CD4-positive, CD25-positive, alpha-beta regulatory T cell (primary cell): Measurements from ENCODE around the gene U2AF1L4. TPM values are rescaled to one million over a fixed set of nuclear protein-coding genes. Genes with fewer than 3 reads are reported as not detected.

Source experiments
- ATAC-seq, 2 donors: fragments of 150-1000 bp; cut with Tn5 transposase; one replicate each; pipeline ENCODE4 v1.10.0; 2021; ENCODE audit warnings: low read depth in 2 of 2, moderate number of reproducible peaks in 2 of 2, moderate library complexity in 1 of 2
- DNase-seq, 3 donors: peaks; one replicate each; pipeline versions ENCODE4 v3.0.0 to v3.0.0-alpha.2; 2012 to 2022; ENCODE audit warnings: mixed read lengths in 1 of 3
- H3K27ac ChIP-seq: one replicate; pipeline ENCODE4 v1.7.0; 2013; ENCODE audit warnings: mild to moderate bottlenecking, low read length; ENCODE audit not compliant: insufficient read depth, poor library complexity, severe bottlenecking
- H3K27me3 ChIP-seq: one replicate; pipeline ENCODE4 v1.7.0; 2013; ENCODE audit warnings: low read length; ENCODE audit not compliant: control insufficient read depth, insufficient read depth
- H3K36me3 ChIP-seq: one replicate; pipeline ENCODE4 v1.7.0; 2013; ENCODE audit warnings: mild to moderate bottlenecking, low read length, moderate library complexity; ENCODE audit not compliant: control insufficient read depth, insufficient read depth
- H3K4me1 ChIP-seq: 2 replicates; pipeline ENCODE4 v1.7.0; 2013; ENCODE audit warnings: mild to moderate bottlenecking, low read length; ENCODE audit not compliant: insufficient read depth, control insufficient read depth, poor library complexity, severe bottlenecking
- H3K4me3 ChIP-seq: one replicate; pipeline ENCODE4 v1.7.0; 2013; ENCODE audit warnings: low read depth, mild to moderate bottlenecking, low read length, moderate library complexity
- H3K9me3 ChIP-seq, 2 experiments: 1 replicate in 1 of 2; 2 replicates in 1 of 2; pipeline ENCODE4 v1.7.0; 2013; ENCODE audit warnings: low read length in 2 of 2, mild to moderate bottlenecking in 1 of 2, moderate library complexity in 1 of 2; ENCODE audit not compliant: control insufficient read depth in 2 of 2
- H3K27ac Mint-ChIP-seq, 3 donors: one replicate each; pipeline ENCODE4 v1.8.0; 2020 to 2022; ENCODE audit warnings: mild to moderate bottlenecking in 3 of 3, mixed read lengths in 3 of 3, moderate library complexity in 2 of 3
- H3K27me3 Mint-ChIP-seq: one replicate; pipeline ENCODE4 v1.8.0; 2022; ENCODE audit warnings: mild to moderate bottlenecking, mixed read lengths
- H3K36me3 Mint-ChIP-seq: one replicate; pipeline ENCODE4 v1.8.0; 2020; ENCODE audit warnings: mixed read lengths
- H3K4me1 Mint-ChIP-seq, 4 donors: one replicate each; pipeline ENCODE4 v1.8.0; 2020 to 2022; ENCODE audit warnings: mixed read lengths in 4 of 4, mild to moderate bottlenecking in 1 of 4
- H3K4me3 Mint-ChIP-seq, 4 donors: one replicate each; pipeline ENCODE4 v1.8.0; 2020 to 2022; ENCODE audit warnings: mild to moderate bottlenecking in 4 of 4, mixed read lengths in 4 of 4, moderate library complexity in 3 of 4
- H3K9me3 Mint-ChIP-seq, 7 donors: one replicate each; pipeline ENCODE4 v1.8.0; 2020 to 2022; ENCODE audit warnings: mixed read lengths in 7 of 7, mild to moderate bottlenecking in 3 of 7, moderate library complexity in 2 of 7
- polyA plus RNA-seq, 4 donors: library from polyadenylated mRNA; unstranded; fragments of 300-500 nt; fragmentation: Illumina TruSeq; gene quantifications; one replicate each; pipeline ENCODE4 v1.2.3, GENCODE V29; 2021
- total RNA-seq: library from RNA; stranded (reverse); gene quantifications from one replicate; pipeline ENCODE4 v1.2.3, GENCODE V29; 2022

Gene U2AF1L4
- total and polyA plus RNA-seq, 5 donors from 2014 or later = 48.4 to 70.8 (median 62.6) TPM

GRCh38 chr19:35759697-35760096, 14.5 kb upstream of the U2AF1L4 start:
- no peaks in the 10 kb centered on the region for H3K9me3 Mint-ChIP-seq
- H3K27ac Mint-ChIP-seq = no peak overlapping the region
- Histone ChIP-seq H3K27ac (no peak overlapping the region), H3K27me3 (no peaks in the 10 kb centered on the region), H3K9me3 (no peaks in the 10 kb centered on the region), H3K4me3 (no peak overlapping the region), H3K36me3 (peaks cover 15% of the 10 kb centered on the region), H3K4me1 (peaks cover 44% of the 10 kb centered on the region)
- DNase-seq (no peak), ATAC-seq (no peak)
- peak overlapping the region; percentile 68 to 99 (median 97) for H3K4me3 Mint-ChIP-seq
- H3K27me3 Mint-ChIP-seq = peaks cover 6% of the 10 kb centered on the region
- peaks cover 0 to 47% (median 6%) of the 10 kb centered on the region in 4 donors for H3K4me1 Mint-ChIP-seq
- H3K36me3 Mint-ChIP-seq = peaks cover 7% of the 10 kb centered on the region

- DNase-seq = peak; percentile 98 to 100 (median 100)
- H3K4me1 Mint-ChIP-seq = peaks cover 0 to 51% (median 6%) of the 10 kb centered on the region in 4 donors
- peaks cover 20% of the 10 kb centered on the region for H3K36me3 ChIP-seq
- peak within 1 kb of the TSS; percentile 76 to 97 (median 96) for H3K27ac Mint-ChIP-seq
- H3K27ac ChIP-seq = peak within 1 kb of the TSS; percentile 94
- H3K4me1 ChIP-seq = peaks cover 44% of the 10 kb centered on the region
- peak within 1 kb of the TSS; percentile 92 for H3K4me3 ChIP-seq
- H3K9me3 ChIP-seq = no peaks in the 10 kb centered on the region
- H3K27me3 Mint-ChIP-seq = peaks cover 6% of the 10 kb centered on the region
- H3K4me3 Mint-ChIP-seq = peak within 1 kb of the TSS; percentile 95 to 99 (median 99)
- peaks cover 7% of the 10 kb centered on the region for H3K36me3 Mint-ChIP-seq
- H3K9me3 Mint-ChIP-seq = no peaks in the 10 kb centered on the region
- peak; percentile 97 to 98 for ATAC-seq
- H3K27me3 ChIP-seq = no peaks in the 10 kb centered on the region
Observed at GRCh38 chr19:35757749-35758608, 12.8 kb upstream of the U2AF1L4 start, which contains the start of gene PROSER3. TSS of gene PROSER3 (plus strand) at chr19:35758176. CDS start at chr19:35758216, 40 bp downstream.

- no peak for ATAC-seq
- H3K9me3 Mint-ChIP-seq = no peaks in the 10 kb centered on the region
- peak overlapping the region; percentile 37 for H3K4me3 ChIP-seq
- peaks cover 0 to 51% (median 6%) of the 10 kb centered on the region in 4 donors for H3K4me1 Mint-ChIP-seq
- peaks cover 6% of the 10 kb centered on the region for H3K27me3 Mint-ChIP-seq
- no peaks in the 10 kb centered on the region for H3K9me3 ChIP-seq
- H3K4me1 ChIP-seq = peaks cover 44% of the 10 kb centered on the region
- no peak for DNase-seq
- H3K27me3 ChIP-seq = no peaks in the 10 kb centered on the region
- H3K36me3 ChIP-seq = peaks cover 25% of the 10 kb centered on the region
- H3K36me3 Mint-ChIP-seq = peaks cover 6% of the 10 kb centered on the region
- peak overlapping the region; percentile 58 for H3K27ac ChIP-seq
- H3K4me3 Mint-ChIP-seq = peak overlapping the region; percentile 95 to 99 (median 99)
- H3K27ac Mint-ChIP-seq = peak overlapping the region in 1 of 3 donors; percentile 96
Observed at GRCh38 chr19:35757231-35757748, 12.1 kb upstream of the U2AF1L4 start.

GRCh38 chr19:35756377-35757230, 11.4 kb upstream of the U2AF1L4 start, which contains the start of gene HSPB6:
TSS of gene HSPB6 (minus strand) at chr19:35757029. CDS start at chr19:35757008, 21 bp downstream.
- Mint-ChIP-seq H3K4me3 (peak within 1 kb of the TSS; percentile 95 to 99 (median 99)), H3K4me1 (peaks cover 0 to 46% (median 6%) of the 10 kb centered on the region in 4 donors), H3K27me3 (peaks cover 6% of the 10 kb centered on the region), H3K9me3 (no peaks in the 10 kb centered on the region), H3K27ac (peak within 1 kb of the TSS; percentile 76 to 97 (median 96)), H3K36me3 (no peaks in the 10 kb centered on the region)
- ATAC-seq (no peak), DNase-seq (no peak)
- H3K9me3 ChIP-seq = no peaks in the 10 kb centered on the region
- peaks cover 20% of the 10 kb centered on the region for H3K36me3 ChIP-seq
- peaks cover 44% of the 10 kb centered on the region for H3K4me1 ChIP-seq
- peak within 1 kb of the TSS; percentile 58 for H3K27ac ChIP-seq
- no peaks in the 10 kb centered on the region for H3K27me3 ChIP-seq
- peak within 1 kb of the TSS; percentile 37 for H3K4me3 ChIP-seq

GRCh38 chr19:35755550-35756376, 10.5 kb upstream of the U2AF1L4 start:
- Mint-ChIP-seq H3K4me1 (peaks cover 0 to 46% (median 6%) of the 10 kb centered on the region in 4 donors), H3K36me3 (no peaks in the 10 kb centered on the region)
- ATAC-seq = no peak

GRCh38 chr19:35755131-35755549, 9.9 kb upstream of the U2AF1L4 start:
- peaks cover 0 to 42% (median 6%) of the 10 kb centered on the region in 4 donors for H3K4me1 Mint-ChIP-seq
- H3K27me3 Mint-ChIP-seq = peaks cover 6% of the 10 kb centered on the region
- no peak overlapping the region for H3K27ac Mint-ChIP-seq
- peaks cover 14% of the 10 kb centered on the region for H3K36me3 ChIP-seq
- no peak overlapping the region for H3K4me3 ChIP-seq
- no peak overlapping the region for H3K27ac ChIP-seq
- H3K4me1 ChIP-seq = peaks cover 44% of the 10 kb centered on the region
- H3K36me3 Mint-ChIP-seq = no peaks in the 10 kb centered on the region
- H3K9me3 Mint-ChIP-seq = no peaks in the 10 kb centered on the region
- peak overlapping the region in 2 of 4 donors; percentile 52 to 70 for H3K4me3 Mint-ChIP-seq
- no peak for DNase-seq
- H3K9me3 ChIP-seq = no peaks in the 10 kb centered on the region
- H3K27me3 ChIP-seq = no peaks in the 10 kb centered on the region
- ATAC-seq = no peak

More at GRCh38 chr19:35755550-35756376, 10.5 kb upstream of the U2AF1L4 start:
- H3K36me3 ChIP-seq = peaks cover 17% of the 10 kb centered on the region
- peak; percentile 56 to 64 (median 63) for DNase-seq
- Mint-ChIP-seq H3K27ac (peak overlapping the region in 2 of 3 donors; percentile 47 to 59), H3K4me3 (peak overlapping the region in 3 of 4 donors; percentile 43 to 70 (median 52)), H3K9me3 (no peaks in the 10 kb centered on the region), H3K27me3 (peaks cover 6% of the 10 kb centered on the region)
- peaks cover 44% of the 10 kb centered on the region for H3K4me1 ChIP-seq
- H3K4me3 ChIP-seq = no peak overlapping the region
- no peak overlapping the region for H3K27ac ChIP-seq
- no peaks in the 10 kb centered on the region for H3K9me3 ChIP-seq
- no peaks in the 10 kb centered on the region for H3K27me3 ChIP-seq
